OCI-LY1 (cell line): ENCODE data around the gene IL36B.

Experiments
- H2AFZ ChIP-seq: fragments of 200-600 bp; sonication (generic), shearing (Covaris generic); 2 replicates; pipeline ENCODE4 v1.6.0; 2014; ENCODE audit warnings: antibody characterized with exemption, mild to moderate bottlenecking, low read length
- H3F3A ChIP-seq: fragments of 200-600 bp; sonication (generic), shearing (Covaris generic); 2 replicates; pipeline ENCODE4 v1.6.0; 2014; ENCODE audit warnings: mild to moderate bottlenecking, antibody characterized with exemption, low read length, moderate library complexity; ENCODE audit not compliant: insufficient read depth
- H3K27ac ChIP-seq: fragments of 200-600 bp; sonication (generic); 2 replicates; pipeline ENCODE4 v1.5.1; 2014; ENCODE audit warnings: low read length, mixed run types, mild to moderate bottlenecking, low read depth; ENCODE audit not compliant: poor library complexity, severe bottlenecking
- H3K27me3 ChIP-seq: fragments of 200-600 bp; sonication (generic); 2 replicates; pipeline ENCODE4 v1.6.0; 2014; ENCODE audit warnings: antibody characterized with exemption, mild to moderate bottlenecking, low read length, moderate library complexity; ENCODE audit not compliant: insufficient read depth
- H3K36me3 ChIP-seq: fragments of 200-600 bp; sonication (generic); 2 replicates; pipeline ENCODE4 v1.6.1; 2014; ENCODE audit warnings: mild to moderate bottlenecking, antibody characterized with exemption, low read length, moderate library complexity, mixed read lengths; ENCODE audit not compliant: insufficient read depth
- H3K4me1 ChIP-seq: fragments of 200-600 bp; sonication (generic); 2 replicates; pipeline ENCODE4 v1.5.1; 2014; ENCODE audit warnings: mild to moderate bottlenecking, low read length, moderate library complexity; ENCODE audit not compliant: insufficient read depth, severe bottlenecking
- H3K4me2 ChIP-seq: fragments of 200-600 bp; sonication (generic), shearing (Covaris generic); 2 replicates; pipeline ENCODE4 v1.6.1; 2014; ENCODE audit warnings: low read length
- H3K4me3 ChIP-seq: fragments of 200-600 bp; sonication (generic); 2 replicates; pipeline ENCODE4 v1.5.1; 2014; ENCODE audit warnings: low read length, low read depth, mild to moderate bottlenecking, mixed read lengths; ENCODE audit not compliant: poor library complexity, severe bottlenecking
- H3K79me2 ChIP-seq: fragments of 200-600 bp; shearing (Covaris generic); 2 replicates; pipeline ENCODE4 v1.6.1; 2016; ENCODE audit warnings: mixed run types, low read length, mixed read lengths; ENCODE audit not compliant: insufficient read depth
- H3K9ac ChIP-seq: fragments of 200-600 bp; sonication (generic), shearing (Covaris generic); 2 replicates; pipeline ENCODE4 v1.6.1; 2014; ENCODE audit warnings: mild to moderate bottlenecking, low read length, mixed read lengths
- H3K9me2 ChIP-seq: fragments of 200-600 bp; sonication (generic), shearing (Covaris generic); 2 replicates; pipeline ENCODE4 v1.6.1; 2014; ENCODE audit warnings: low read depth, mild to moderate bottlenecking, low read length, mixed read lengths
- H3K9me3 ChIP-seq: fragments of 200-600 bp; shearing (Covaris generic); 2 replicates; pipeline ENCODE4 v1.6.1; 2014; ENCODE audit warnings: low read length, mixed read lengths
- H4K20me1 ChIP-seq: fragments of 200-600 bp; sonication (generic), shearing (Covaris generic); 2 replicates; pipeline ENCODE4 v1.6.0; 2016; ENCODE audit warnings: mild to moderate bottlenecking, low read length; ENCODE audit not compliant: insufficient read depth
- EZH2 ChIP-seq: fragments of 200-600 bp; sonication (generic), shearing (Covaris generic); IDR thresholded peaks from 2 replicates; pipeline ENCODE4 v1.8.0; 2017; ENCODE audit warnings: borderline replicate concordance, mixed run types, mild to moderate bottlenecking, antibody characterized with exemption, low read length, moderate library complexity, mixed read lengths
- TF ChIP-seq, protein P1 (sequence below): fragments of 200-600 bp; sonication (generic), shearing (Covaris generic); IDR thresholded peaks from 2 replicates; pipeline ENCODE4 v1.5.1; 2017; ENCODE audit warnings: mild to moderate bottlenecking, antibody characterized with exemption, low read length, moderate library complexity, mixed read lengths

Gene IL36B

DNA sequence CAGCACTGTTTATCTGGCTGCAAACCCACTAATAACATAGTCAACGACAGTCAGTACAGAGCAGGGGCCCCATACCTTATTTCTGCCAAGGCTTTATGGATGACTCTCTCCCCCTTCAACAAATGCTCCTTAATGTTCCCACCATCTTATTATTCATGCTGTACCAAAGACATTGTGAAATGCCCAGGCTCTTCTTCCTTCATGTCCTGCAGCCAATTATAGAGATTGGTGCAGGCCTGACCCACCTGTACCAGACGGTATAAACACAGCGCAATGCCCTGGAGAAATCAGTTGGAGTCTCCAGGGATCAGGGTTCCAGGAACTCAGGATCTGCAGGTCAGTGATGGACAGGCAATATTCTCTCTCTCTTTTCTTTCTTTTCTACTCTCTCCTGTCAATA is 15.0 kb upstream of the IL36B start, which contains the start of gene IL1F10:
Gene IL1F10, plus strand, starts transcription at position 290 of the 400 bp plus-strand sequence. CDS start 4,769 bp downstream, outside the sequence.
- H3K4me2 ChIP-seq, result no peak within 1 kb of the TSS
- H3K9me2 ChIP-seq, result no peaks in the 10 kb centered on the region
- no peaks in the 10 kb centered on the region for H3K4me1 ChIP-seq
- no peaks in the 10 kb centered on the region for H3K9me3 ChIP-seq
- no peaks in the 10 kb centered on the region for H3F3A ChIP-seq
- H3K27me3 ChIP-seq, result no peaks in the 10 kb centered on the region; the same call in 1 of the 2 replicates
- H3K9ac ChIP-seq, result no peak within 1 kb of the TSS
- H3K4me3 ChIP-seq, result no peak within 1 kb of the TSS
- no peaks in the 10 kb centered on the region for H4K20me1 ChIP-seq
- TF ChIP-seq EZH2, result no peak
- TF ChIP-seq, protein P1, sequence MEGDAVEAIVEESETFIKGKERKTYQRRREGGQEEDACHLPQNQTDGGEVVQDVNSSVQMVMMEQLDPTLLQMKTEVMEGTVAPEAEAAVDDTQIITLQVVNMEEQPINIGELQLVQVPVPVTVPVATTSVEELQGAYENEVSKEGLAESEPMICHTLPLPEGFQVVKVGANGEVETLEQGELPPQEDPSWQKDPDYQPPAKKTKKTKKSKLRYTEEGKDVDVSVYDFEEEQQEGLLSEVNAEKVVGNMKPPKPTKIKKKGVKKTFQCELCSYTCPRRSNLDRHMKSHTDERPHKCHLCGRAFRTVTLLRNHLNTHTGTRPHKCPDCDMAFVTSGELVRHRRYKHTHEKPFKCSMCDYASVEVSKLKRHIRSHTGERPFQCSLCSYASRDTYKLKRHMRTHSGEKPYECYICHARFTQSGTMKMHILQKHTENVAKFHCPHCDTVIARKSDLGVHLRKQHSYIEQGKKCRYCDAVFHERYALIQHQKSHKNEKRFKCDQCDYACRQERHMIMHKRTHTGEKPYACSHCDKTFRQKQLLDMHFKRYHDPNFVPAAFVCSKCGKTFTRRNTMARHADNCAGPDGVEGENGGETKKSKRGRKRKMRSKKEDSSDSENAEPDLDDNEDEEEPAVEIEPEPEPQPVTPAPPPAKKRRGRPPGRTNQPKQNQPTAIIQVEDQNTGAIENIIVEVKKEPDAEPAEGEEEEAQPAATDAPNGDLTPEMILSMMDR, result no peak
- no peaks in the 10 kb centered on the region for H3K79me2 ChIP-seq
- no peaks in the 10 kb centered on the region for H3K36me3 ChIP-seq
- H3K27ac ChIP-seq, result no peak within 1 kb of the TSS
- H2AFZ ChIP-seq, result no peak within 1 kb of the TSS

DNA sequence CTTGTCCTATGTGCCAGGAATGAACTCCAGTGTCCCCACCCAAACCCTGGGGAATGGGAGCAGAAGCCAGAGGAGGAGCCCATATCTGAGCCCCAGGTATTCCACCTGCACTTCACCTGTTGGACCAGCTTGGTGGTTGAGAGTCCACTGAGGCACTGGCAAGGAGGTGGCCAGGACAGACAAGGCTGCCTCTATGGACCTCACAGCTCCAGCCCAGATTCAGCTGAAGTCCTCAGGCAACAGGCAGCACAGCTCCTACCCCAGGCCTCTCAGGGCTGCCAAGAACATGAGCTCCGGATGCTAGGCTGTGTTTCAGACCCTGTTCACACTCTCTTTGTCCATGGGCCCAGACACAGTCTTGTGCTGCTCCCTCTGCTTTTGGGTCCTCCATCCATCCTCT is 12.2 kb upstream of the IL36B start:
- Histone ChIP-seq H4K20me1 (no peaks in the 10 kb centered on the region), H3K9me2 (no peaks in the 10 kb centered on the region), H3K4me1 (no peaks in the 10 kb centered on the region), H3K4me3 (no peak overlapping the region), H3K9me3 (no peaks in the 10 kb centered on the region), H3F3A (no peaks in the 10 kb centered on the region), H3K4me2 (no peak overlapping the region), H3K27ac (no peak overlapping the region), H3K36me3 (no peaks in the 10 kb centered on the region), H3K79me2 (no peaks in the 10 kb centered on the region), H2AFZ (no peak overlapping the region), H3K9ac (no peak overlapping the region), H3K27me3 (no peaks in the 10 kb centered on the region; the same call in 1 of the 2 replicates)
- TF ChIP-seq, protein P1, result no peak
- TF ChIP-seq EZH2, result no peak

DNA sequence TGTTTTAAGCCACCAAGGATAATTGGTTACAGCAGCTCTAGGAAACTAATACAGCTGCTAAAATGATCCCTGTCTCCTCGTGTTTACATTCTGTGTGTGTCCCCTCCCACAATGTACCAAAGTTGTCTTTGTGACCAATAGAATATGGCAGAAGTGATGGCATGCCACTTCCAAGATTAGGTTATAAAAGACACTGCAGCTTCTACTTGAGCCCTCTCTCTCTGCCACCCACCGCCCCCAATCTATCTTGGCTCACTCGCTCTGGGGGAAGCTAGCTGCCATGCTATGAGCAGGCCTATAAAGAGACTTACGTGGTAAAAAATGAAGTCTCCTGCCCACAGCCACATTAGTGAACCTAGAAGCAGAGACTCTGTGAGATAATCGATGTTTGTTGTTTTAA is 11.6 kb upstream of the IL36B start:
- H3K4me1 ChIP-seq, result no peaks in the 10 kb centered on the region
- H3F3A ChIP-seq, result no peaks in the 10 kb centered on the region
- no peak overlapping the region for H3K4me3 ChIP-seq
- H3K79me2 ChIP-seq, result no peaks in the 10 kb centered on the region
- H3K36me3 ChIP-seq, result no peaks in the 10 kb centered on the region
- H3K4me2 ChIP-seq, result no peak overlapping the region
- no peak overlapping the region for H2AFZ ChIP-seq
- no peak overlapping the region for H3K9ac ChIP-seq
- H3K27me3 ChIP-seq, result no peaks in the 10 kb centered on the region; the same call in 1 of the 2 replicates
- H4K20me1 ChIP-seq, result no peaks in the 10 kb centered on the region
- H3K9me2 ChIP-seq, result no peaks in the 10 kb centered on the region
- H3K27ac ChIP-seq, result no peak overlapping the region
- H3K9me3 ChIP-seq, result no peaks in the 10 kb centered on the region
- TF ChIP-seq, protein P1, result no peak
- TF ChIP-seq EZH2, result no peak
